ENCODE data around the gene MAPK8IP2.
A peak's percentile ranks its signal among the peaks of the same experiment; 100 is the strongest.
"Not testable (repeated sequence)": the region's sequence is repeated elsewhere in the genome, so short reads cannot be mapped to it uniquely, and the experiment has no call there.

The MAPK8IP2 gene

DNA sequence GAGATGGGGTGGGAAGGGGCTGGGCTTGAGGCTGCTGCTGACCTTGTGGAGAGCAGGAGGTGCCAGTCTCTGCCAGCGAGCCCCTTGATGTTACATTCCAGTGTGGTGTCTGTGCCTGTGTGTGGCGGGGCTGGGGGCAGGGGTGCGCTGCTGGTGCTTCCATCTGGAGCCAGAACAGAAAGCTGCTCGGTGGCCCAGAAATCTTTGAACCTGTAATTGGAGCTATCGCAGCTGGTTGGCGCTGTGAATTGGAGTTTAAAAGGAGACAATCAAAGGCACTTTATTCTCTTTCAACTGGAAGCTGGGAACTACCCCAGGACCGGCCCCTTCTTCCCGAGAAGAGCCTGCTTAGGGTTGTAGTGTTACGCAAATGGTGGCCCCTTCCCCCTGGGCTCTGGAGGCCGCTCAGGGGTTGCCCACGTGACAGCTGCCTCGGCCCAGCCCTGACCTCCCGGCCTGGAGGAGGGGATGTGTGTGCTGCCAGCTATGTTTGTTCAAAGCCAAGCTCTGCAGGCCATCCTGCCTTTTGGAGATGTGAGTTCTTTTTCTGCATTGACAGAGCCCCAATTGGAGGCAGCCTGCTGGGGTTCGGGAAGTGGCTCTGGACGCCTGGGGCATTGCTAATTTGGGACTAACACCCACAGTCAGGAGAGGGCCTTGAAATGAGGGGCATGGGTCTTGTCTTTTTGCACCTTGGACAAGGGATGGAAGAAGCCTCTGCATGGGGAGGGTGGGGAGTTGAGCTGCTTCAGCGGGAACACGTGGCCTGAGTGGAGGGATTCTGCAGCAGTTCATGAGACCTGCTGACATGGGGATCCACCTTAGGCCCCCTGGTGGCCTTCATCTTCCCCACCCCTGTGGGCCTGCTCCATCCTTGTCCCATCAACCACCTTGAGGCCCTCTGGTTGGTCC, 41.4 kb downstream of the MAPK8IP2 start:
- DNase-seq: peak; percentile 32

DNA sequence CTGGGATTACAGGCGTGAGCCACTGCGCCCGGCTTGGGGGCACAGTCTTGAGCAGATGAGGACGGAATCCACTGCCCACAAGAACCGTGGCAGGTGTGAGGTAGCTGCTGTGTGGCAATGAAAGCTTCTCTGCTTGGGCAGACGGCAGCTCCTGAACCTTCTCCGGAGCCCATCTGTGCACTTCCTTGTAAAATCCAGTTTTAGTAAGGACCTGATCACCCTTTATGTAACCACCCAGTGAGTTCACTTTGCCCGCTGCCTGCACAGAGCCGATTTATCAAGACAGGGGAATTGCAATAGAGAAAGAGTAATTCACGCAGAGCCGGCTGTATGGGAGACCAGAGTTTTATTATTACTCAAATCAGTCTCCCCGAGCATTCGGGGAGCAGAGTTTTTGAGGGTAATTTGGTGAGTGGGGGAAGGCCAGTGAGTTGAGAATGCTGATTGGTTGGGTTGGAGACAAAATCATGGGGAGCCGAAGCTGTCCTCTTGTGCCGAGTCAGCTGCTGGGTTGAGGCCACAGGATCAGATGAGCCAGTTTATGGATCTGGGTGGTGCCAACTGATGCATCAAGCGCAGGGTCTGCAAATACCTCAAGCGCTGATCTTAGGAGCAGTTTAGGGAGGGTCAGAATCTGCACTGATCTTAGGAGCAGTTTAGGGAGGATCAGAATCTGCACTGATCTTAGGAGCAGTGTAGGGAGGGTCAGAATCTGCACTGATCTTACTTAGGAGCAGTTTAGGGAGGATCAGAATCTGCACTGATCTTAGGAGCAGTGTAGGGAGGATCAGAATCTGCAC, 42.6 kb downstream of the MAPK8IP2 start:
- not testable (repeated sequence) for DNase-seq

DNA sequence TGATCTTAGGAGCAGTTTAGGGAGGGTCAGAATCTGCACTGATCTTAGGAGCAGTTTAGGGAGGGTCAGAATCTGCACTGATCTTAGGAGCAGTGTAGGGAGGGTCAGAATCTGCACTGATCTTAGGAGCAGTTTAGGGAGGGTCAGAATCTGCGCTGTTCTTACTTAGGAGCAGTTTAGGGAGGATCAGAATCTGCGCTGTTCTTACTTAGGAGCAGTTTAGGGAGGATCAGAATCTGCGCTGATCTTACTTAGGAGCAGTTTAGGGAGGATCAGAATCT, 43.2 kb downstream of the MAPK8IP2 start:
- DNase-seq: not testable (repeated sequence)

DNA sequence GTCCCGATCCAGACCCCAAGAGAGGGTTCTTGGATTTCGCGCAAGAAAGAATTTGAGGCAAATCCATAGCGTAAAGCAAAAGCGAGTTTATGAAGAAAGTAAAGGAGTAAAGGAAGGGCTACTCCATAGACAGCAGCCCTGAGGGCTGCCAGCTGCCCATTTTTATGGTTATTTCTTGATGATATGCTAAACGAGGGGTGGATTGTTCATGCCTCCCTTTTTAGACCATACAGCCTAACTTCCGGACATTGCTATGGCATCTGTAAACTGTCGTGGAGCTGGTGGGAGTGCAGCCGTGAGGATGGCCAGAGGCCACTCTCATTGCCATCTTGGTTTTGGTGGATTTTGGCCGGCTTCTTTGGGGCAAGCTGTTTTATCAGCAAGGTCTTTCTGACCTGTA, 52.7 kb downstream of the MAPK8IP2 start:
- no peak for DNase-seq

DNA sequence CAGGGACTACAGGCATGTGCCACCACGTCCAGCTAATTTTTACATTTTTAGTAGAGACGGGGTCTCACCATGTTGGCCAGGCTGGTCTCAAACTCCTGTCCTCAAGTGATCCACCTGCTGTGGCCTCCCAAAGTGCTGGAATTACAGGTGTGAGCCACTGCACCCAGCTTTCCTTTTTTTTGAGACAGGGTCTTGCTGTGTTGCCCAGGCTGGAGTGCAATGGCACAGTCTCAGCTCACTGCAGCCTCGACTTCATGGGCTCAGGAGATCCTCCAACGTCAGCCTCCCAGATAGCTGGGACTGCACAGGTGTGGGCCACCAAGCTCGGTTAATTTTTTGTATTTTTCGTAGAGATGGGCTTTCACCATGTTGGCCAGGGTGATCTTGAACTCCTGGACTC, 54.1 kb downstream of the MAPK8IP2 start:
- DNase-seq: not testable (repeated sequence)

DNA sequence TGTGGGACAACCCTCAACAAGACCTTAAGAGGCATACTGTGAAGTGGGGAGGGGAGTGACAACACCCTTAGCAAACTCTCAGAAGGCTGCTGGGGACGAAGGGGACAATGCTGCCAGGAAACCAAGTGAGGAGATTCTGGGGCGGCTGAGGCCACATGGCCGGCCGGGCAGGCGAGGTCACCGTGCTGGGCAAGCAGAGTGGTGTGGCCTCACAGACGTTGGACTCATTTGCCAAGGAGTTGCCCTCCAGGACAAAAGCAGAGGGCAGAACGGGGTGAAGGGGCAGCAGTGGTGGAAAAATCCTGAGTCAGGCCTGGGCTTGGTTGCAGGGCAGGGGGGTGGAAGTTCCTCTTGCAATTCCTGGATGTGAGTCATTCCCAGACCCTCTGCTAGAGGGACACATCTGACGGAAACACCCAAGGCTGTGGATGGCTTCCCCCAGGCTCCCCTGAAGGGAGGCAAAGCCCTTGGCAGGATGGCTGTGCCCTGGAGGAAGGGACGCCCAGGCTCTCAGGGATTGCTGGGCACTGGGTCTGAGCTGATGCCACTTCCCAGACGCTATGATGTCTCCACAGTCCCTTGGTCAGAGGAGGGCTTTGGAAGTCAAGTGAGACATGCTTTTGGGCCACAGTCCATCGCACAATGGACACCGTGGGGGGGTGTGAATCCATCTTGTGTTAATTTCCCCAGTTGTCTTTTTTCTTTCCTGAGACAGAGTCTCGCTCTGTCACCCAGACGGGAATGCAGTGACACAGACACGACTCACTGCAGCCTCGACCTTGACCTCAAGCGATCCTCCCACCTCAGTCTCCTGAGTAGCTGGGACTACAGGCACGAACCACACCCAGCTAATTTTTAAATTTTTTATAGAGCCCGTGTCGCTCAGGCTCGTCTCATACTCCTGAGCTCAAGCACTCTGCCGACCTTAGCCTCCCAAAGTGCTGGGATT, 55.8 kb downstream of the MAPK8IP2 start:
- no peak for DNase-seq

DNA sequence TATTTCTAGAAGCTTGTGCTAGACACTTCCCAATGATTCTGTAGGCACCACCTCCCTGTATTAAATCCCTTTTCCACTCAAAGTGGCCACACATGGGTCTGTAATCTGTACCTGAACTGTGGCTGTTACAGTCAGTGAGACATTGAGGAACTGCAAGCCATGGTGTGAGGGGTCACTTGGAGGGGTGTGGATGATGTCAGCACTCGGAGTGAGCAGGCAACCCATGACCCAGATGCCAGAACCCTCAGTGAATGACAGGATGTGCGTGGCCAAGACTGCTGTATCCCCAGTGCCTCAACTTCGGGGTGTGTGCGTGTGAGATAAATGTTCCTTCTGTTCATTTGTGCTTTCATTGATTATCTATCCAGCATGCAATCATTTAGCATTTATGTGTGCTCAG, 57.3 kb downstream of the MAPK8IP2 start:
- DNase-seq: no peak

DNA sequence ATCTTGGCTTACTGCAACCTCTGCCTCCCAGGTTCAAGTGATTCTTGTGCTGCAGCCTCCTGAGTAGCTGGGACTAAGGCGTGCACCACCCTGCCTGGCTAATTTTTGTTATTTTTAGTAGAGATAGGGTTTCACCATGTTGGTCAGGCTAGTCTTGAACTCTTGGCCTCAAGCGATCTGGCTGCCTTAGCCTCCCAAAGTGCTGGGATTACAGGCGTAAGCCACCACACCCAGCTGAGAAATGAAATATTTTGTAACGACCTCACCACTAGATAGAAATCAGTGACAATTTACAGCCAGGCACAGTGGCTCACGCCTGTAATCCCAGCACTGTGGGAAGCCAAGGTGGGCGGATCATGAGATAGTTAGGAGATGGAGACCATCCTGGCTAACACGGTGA, 59.1 kb downstream of the MAPK8IP2 start:
- not testable (repeated sequence) for DNase-seq

DNA sequence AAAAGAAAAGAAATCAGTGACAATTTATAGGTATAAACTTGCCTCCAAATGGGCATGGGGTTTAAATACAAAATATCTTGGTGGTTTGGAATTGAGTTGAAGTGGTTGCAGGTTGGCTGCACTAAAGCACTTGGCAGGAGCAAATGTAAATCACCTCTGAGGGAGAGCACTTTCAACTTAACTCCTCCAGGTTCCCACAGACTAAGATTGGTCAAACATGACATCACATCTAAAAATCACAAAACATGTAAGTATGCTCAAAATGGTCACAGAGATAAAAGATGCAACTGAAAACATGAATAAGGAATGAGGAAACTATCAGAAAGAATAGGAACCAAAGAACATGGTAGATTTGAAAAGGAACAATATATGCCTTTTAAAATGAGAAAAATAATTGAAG, 59.7 kb downstream of the MAPK8IP2 start:
- DNase-seq: no peak
